ENCODE data around the gene PEAK1.

- no peak for TF ChIP-seq CTCF (conservative IDR thresholded peaks at IDR 0.05)
- no peak for TF ChIP-seq ZFX (IDR thresholded peaks at IDR 0.05)
These were observed 168.2 kb downstream of the PEAK1 start for GRCh38 chr15:77251662-77252061.
